K562 (cell line): ENCODE results near the gene DCXR. TPM values are rescaled to one million over a fixed set of nuclear protein-coding genes. Genes with fewer than 3 reads are reported as not detected.

Source experiments
- CUX1 ChIP-seq: fragments of 200-800 bp; sonication (Bioruptor generic); IDR thresholded peaks from 2 replicates; pipeline ENCODE4 v1.6.1; 2016; ENCODE audit warnings: missing genetic modification characterization, missing compliant biosample characterization
- ETS2 ChIP-seq: IDR thresholded peaks from 2 replicates; pipeline ENCODE4 v1.6.1; 2016; ENCODE audit warnings: borderline replicate concordance, missing genetic modification characterization, mild to moderate bottlenecking, moderate library complexity, missing compliant biosample characterization; ENCODE audit not compliant: poor library complexity, severe bottlenecking
- GTF2A2 ChIP-seq: IDR thresholded peaks from 2 replicates; pipeline ENCODE4 v1.6.1; 2016; ENCODE audit warnings: mild to moderate bottlenecking, missing genetic modification characterization, missing compliant biosample characterization
- HNRNPUL1 ChIP-seq: fragments of 200-400 bp; formaldehyde crosslinking; IDR thresholded peaks from 2 replicates; pipeline ENCODE4 v1.6.1; 2017; ENCODE audit warnings: low read length
- IFI16 ChIP-seq: fragments of 250-450 bp; sonication (Bioruptor Pico); IDR thresholded peaks from 2 replicates; pipeline ENCODE4 v2.1.2; 2022; ENCODE audit warnings: mild to moderate bottlenecking, inconsistent platforms
- NR2F6 ChIP-seq: fragments of 450-650 bp; formaldehyde crosslinking; IDR thresholded peaks from 2 replicates; pipeline ENCODE4 v1.4.0; 2020; ENCODE audit warnings: mild to moderate bottlenecking
- SAFB ChIP-seq: fragments of 200-400 bp; formaldehyde crosslinking; IDR thresholded peaks from 2 replicates; pipeline ENCODE4 v1.6.1; 2017; ENCODE audit warnings: low read depth, low read length, borderline replicate concordance
- TAF9B ChIP-seq: fragments of 450-650 bp; IDR thresholded peaks from 2 replicates; pipeline ENCODE4 v1.6.1; 2018; ENCODE audit warnings: mild to moderate bottlenecking; ENCODE audit not compliant: partially characterized antibody
- ZNF347 ChIP-seq: fragments of 450-650 bp; formaldehyde crosslinking; IDR thresholded peaks from 2 replicates; pipeline ENCODE4 v1.4.0; 2020; ENCODE audit warnings: low read depth, mild to moderate bottlenecking, moderate library complexity
- ZNF561 ChIP-seq: fragments of 450-650 bp; formaldehyde crosslinking; conservative IDR thresholded peaks from 2 replicates; pipeline ENCODE4 v1.4.0; 2020; ENCODE audit warnings: mild to moderate bottlenecking, moderate library complexity
- polyA plus RNA-seq, 8 experiments: library from polyadenylated mRNA; depleted of rRNA in 4 of 8; stranded (reverse) in 5 of 8; unstranded in 3 of 8; fragments of >200 nt; fragmentation: Nextera tagmentation in 2 of 8; fragmentation: Illumina TruSeq in 1 of 8; extraction: Ambion mirVana in 2 of 8; extraction: Trizol in 1 of 8; gene quantifications; 2 replicates each; pipeline versions ENCODE4 v1.2.1 to v1.2.3, GENCODE V29; 2011 to 2014; ENCODE audit warnings: inconsistent platforms in 1 of 8, missing spikeins in 1 of 8
- total RNA-seq, 7 experiments: library from RNA; depleted of rRNA in 6 of 7; stranded (reverse); fragments of >200 nt in 6 of 7; fragmentation: Illumina TruSeq in 2 of 7; extraction: Trizol in 2 of 7; gene quantifications; 2 replicates each; pipeline versions ENCODE4 v1.2.1 to v1.2.3, GENCODE V29; 2011 to 2021; ENCODE audit warnings: low replicate concordance in 1 of 7
- TF ChIP-seq, protein P1 (sequence below), 2 experiments: fragments of 450-650 bp; formaldehyde crosslinking in 1 of 2; IDR thresholded peaks; 2 replicates each; pipeline versions ENCODE4 v1.4.0 to v1.6.1; 2014 to 2020; ENCODE audit warnings: mild to moderate bottlenecking in 2 of 2, borderline replicate concordance in 1 of 2, low read depth in 1 of 2

Gene DCXR
- total and polyA plus RNA-seq, 9 of the 15 experiments (the other 6 are each of a cell fraction or from before 2014, with no cell fraction given) = 21.3 to 274 (median 156) TPM

DNA sequence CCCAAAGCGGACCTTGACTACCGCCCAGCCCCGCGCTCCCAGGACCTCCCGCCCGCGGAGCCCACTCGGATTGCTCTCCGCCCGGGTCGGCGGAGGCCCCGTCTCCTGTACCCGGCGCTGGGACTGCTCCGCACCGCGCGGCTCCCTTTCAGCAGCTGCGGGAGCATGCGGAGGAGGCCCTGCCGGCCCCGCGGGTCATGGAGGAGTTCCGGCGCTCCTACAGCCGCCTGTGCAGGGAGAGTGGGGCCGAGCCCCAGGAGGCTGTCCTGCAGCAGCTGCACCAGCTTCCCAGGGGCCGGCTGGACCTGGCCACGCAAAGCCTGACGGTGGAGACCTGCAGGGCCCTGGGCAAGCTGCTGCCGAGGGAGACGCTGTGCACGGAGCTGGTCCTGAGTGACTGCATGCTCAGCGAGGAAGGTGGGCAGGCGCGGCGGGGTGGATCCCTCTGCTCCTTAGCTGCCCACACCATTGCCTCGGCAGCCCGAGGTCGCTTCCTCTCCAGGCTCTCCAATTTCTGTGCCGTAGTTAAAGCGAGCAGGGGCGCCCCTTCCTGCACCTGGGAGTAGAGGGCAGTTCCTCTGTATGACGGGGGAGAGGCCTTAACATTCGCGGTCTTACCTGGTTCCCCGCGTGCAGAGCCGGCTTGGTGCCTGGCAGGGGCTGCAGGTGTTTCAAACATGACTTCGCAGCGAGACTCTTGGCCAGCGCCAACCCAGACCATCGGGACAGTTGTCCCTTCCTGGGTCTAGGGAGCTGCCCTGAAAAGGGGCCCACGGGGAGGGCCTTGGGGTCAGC lies 13.9 kb downstream of the DCXR start (continued):
- TF ChIP-seq CUX1 (no peak), TAF9B (no peak), ZNF561 (no peak), GTF2A2 (tag) (no peak), IFI16 (CRISPR knock-in tag) (no peak), ZNF347 (CRISPR knock-in tag) (no peak), SAFB (peak; percentile 36; the same call in 1 of the 2 replicates), NR2F6 (no peak), ETS2 (no peak), HNRNPUL1 (no peak)
- TF ChIP-seq, protein P1, sequence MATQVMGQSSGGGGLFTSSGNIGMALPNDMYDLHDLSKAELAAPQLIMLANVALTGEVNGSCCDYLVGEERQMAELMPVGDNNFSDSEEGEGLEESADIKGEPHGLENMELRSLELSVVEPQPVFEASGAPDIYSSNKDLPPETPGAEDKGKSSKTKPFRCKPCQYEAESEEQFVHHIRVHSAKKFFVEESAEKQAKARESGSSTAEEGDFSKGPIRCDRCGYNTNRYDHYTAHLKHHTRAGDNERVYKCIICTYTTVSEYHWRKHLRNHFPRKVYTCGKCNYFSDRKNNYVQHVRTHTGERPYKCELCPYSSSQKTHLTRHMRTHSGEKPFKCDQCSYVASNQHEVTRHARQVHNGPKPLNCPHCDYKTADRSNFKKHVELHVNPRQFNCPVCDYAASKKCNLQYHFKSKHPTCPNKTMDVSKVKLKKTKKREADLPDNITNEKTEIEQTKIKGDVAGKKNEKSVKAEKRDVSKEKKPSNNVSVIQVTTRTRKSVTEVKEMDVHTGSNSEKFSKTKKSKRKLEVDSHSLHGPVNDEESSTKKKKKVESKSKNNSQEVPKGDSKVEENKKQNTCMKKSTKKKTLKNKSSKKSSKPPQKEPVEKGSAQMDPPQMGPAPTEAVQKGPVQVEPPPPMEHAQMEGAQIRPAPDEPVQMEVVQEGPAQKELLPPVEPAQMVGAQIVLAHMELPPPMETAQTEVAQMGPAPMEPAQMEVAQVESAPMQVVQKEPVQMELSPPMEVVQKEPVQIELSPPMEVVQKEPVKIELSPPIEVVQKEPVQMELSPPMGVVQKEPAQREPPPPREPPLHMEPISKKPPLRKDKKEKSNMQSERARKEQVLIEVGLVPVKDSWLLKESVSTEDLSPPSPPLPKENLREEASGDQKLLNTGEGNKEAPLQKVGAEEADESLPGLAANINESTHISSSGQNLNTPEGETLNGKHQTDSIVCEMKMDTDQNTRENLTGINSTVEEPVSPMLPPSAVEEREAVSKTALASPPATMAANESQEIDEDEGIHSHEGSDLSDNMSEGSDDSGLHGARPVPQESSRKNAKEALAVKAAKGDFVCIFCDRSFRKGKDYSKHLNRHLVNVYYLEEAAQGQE (IDR thresholded peaks at IDR 0.05; ENCODE audit: borderline replicate concordance) = no peak
- TF ChIP-seq, protein P1 (CRISPR knock-in tag; IDR thresholded peaks at IDR 0.05; ENCODE audit: low read depth) = no peak
